HepG2 (cell line): ENCODE data around the gene RASSF4. TPM values are rescaled to one million over a fixed set of nuclear protein-coding genes. Genes with fewer than 3 reads are reported as not detected.

ENCODE experiments used
- ATAC-seq: fragments of 200-7000 bp; cut with Tn5 transposase; 3 replicates; pipeline ENCODE4 v1.9.1; 2020; ENCODE audit warnings: mild to moderate bottlenecking, moderate library complexity
- BruUV-seq: library from RNA; stranded (reverse); fragments of 400-500 nt; replicated peaks from 2 replicates; lab custom pipeline; 2021; lab: Mats Ljungman, UMichigan
- CTCF ChIA-PET: fragments of 300-600 bp; formaldehyde crosslinking; extraction: SDS; loops from one replicate; lab custom pipeline; 2021; ENCODE audit warnings: low total read pairs, inconsistent platforms, low intra/inter-chr PET ratio; lab: Yijun Ruan, JAX
- POLR2A ChIA-PET: fragments of 350-600 bp; sonication (Branson Sonifier 250); formaldehyde crosslinking; loops from one replicate; lab custom pipeline; 2020; ENCODE audit warnings: antibody characterized with exemption, inconsistent platforms; lab: Yijun Ruan, JAX
- DNase-seq: peaks from one replicate; pipeline ENCODE4 v3.0.0-alpha.2; 2015; ENCODE audit warnings: low spot score
- FAIRE-seq: peaks from 3 replicates; lab custom pipeline; 2011; peaks lifted over from hg19 to GRCh38; lab: Jason Lieb, UNC
- H2AFZ ChIP-seq: one replicate; pipeline ENCODE4 v1.6.1; 2011; ENCODE audit warnings: low read length, inconsistent platforms
- H3K27ac ChIP-seq: fragments of 300-600 bp; 3 replicates; pipeline ENCODE4 v1.8.0; 2011; ENCODE audit warnings: mixed run types, mild to moderate bottlenecking, mixed read lengths, low read length, inconsistent platforms; ENCODE audit not compliant: insufficient read depth; ENCODE audit errors: extremely low read length
- H3K27me3 ChIP-seq, 2 experiments: fragments of 200-600 bp in 1 of 2; 2 replicates in 1 of 2; 3 replicates in 1 of 2; pipeline versions ENCODE4 v1.6.0 to v1.8.0; 2011; ENCODE audit warnings: low read length in 2 of 2, mild to moderate bottlenecking in 2 of 2, moderate library complexity in 2 of 2, inconsistent platforms in 1 of 2; ENCODE audit not compliant: insufficient read depth in 2 of 2, control insufficient read depth in 1 of 2
- H3K36me3 ChIP-seq, 2 experiments: fragments of 200-600 bp in 1 of 2; replicated peaks in 1 of 2; 2 replicates in 1 of 2; 3 replicates in 1 of 2; pipeline versions ENCODE4 v1.5.1 to v1.8.0; 2011; ENCODE audit warnings: low read length in 2 of 2, inconsistent platforms in 1 of 2; ENCODE audit not compliant: insufficient read depth in 2 of 2, control insufficient read depth in 1 of 2
- H3K4me1 ChIP-seq: 2 replicates; pipeline ENCODE4 v1.5.1; 2012; ENCODE audit warnings: low read length, inconsistent platforms; ENCODE audit not compliant: insufficient read depth
- H3K4me2 ChIP-seq: 2 replicates; pipeline ENCODE4 v1.6.0; 2011; ENCODE audit warnings: low read depth, low read length, inconsistent platforms
- H3K4me3 ChIP-seq, 3 experiments: fragments of 200-600 bp in 1 of 3; sonication (generic), shearing (Covaris generic) in 1 of 3; replicated peaks in 1 of 3; 2 replicates each; pipeline ENCODE4 v1.5.1; 2011 to 2016; ENCODE audit warnings: low read length in 3 of 3, inconsistent platforms in 2 of 3, low read depth in 2 of 3, mild to moderate bottlenecking in 2 of 3, control low read depth in 1 of 3, mixed read lengths in 1 of 3; ENCODE audit not compliant: insufficient read depth in 1 of 3
- H3K79me2 ChIP-seq: one replicate; pipeline ENCODE4 v1.6.1; 2011; ENCODE audit warnings: low read length, inconsistent platforms; ENCODE audit not compliant: insufficient read depth
- H3K9ac ChIP-seq: 2 replicates; pipeline ENCODE4 v1.6.0; 2011; ENCODE audit warnings: mild to moderate bottlenecking, low read depth, low read length, inconsistent platforms; ENCODE audit not compliant: insufficient read depth
- H3K9me3 ChIP-seq: 2 replicates; pipeline ENCODE4 v1.5.1; 2012; ENCODE audit warnings: mild to moderate bottlenecking, low read length
- H4K20me1 ChIP-seq: 2 replicates; pipeline ENCODE4 v1.6.0; 2011; ENCODE audit warnings: inconsistent platforms, mild to moderate bottlenecking, low read length, moderate library complexity; ENCODE audit not compliant: insufficient read depth
- BRCA1 ChIP-seq: sonication (generic); formaldehyde crosslinking; IDR thresholded peaks from 2 replicates; pipeline ENCODE4 v1.4.0; 2020; ENCODE audit warnings: missing genetic modification reagents
- CTCF ChIP-seq: sonication (generic); formaldehyde crosslinking; IDR thresholded peaks from 2 replicates; pipeline ENCODE4 v1.5.0; 2020; ENCODE audit warnings: mild to moderate bottlenecking, missing genetic modification reagents, moderate library complexity
- ELF3 ChIP-seq: IDR thresholded peaks from 2 replicates; pipeline ENCODE4 v1.6.1; 2016; ENCODE audit warnings: missing genetic modification reagents, missing compliant biosample characterization
- FOXM1 ChIP-seq: sonication (generic); formaldehyde crosslinking; IDR thresholded peaks from 2 replicates; pipeline ENCODE4 v1.5.0; 2020; ENCODE audit warnings: missing genetic modification reagents
- FOXP1 ChIP-seq, 2 experiments: fragments of 450-650 bp in 1 of 2; IDR thresholded peaks; 2 replicates each; pipeline ENCODE4 v1.6.1; 2017 to 2018; ENCODE audit warnings: antibody characterized with exemption in 1 of 2
- GABPB1 ChIP-seq: IDR thresholded peaks from 2 replicates; pipeline ENCODE4 v1.6.1; 2016; ENCODE audit warnings: mild to moderate bottlenecking, missing genetic modification reagents, moderate library complexity, missing compliant biosample characterization
- HES4 ChIP-seq: sonication (generic); formaldehyde crosslinking; IDR thresholded peaks from 2 replicates; pipeline ENCODE4 v1.9.0; 2021; ENCODE audit warnings: mild to moderate bottlenecking, missing genetic modification reagents, borderline replicate concordance
- HMG20A ChIP-seq: IDR thresholded peaks from 2 replicates; pipeline ENCODE4 v1.6.1; 2016; ENCODE audit warnings: borderline replicate concordance
- HMGXB4 ChIP-seq, 2 experiments: sonication (generic) in 1 of 2; formaldehyde crosslinking in 1 of 2; IDR thresholded peaks; 2 replicates each; pipeline versions ENCODE4 v1.4.0 to v1.6.1; 2018 to 2020; ENCODE audit warnings: missing genetic modification reagents in 2 of 2, borderline replicate concordance in 1 of 2, low read depth in 1 of 2, mild to moderate bottlenecking in 1 of 2, missing biosample characterization in 1 of 2
- MIXL1 ChIP-seq: IDR thresholded peaks from 2 replicates; pipeline ENCODE4 v1.6.1; 2016
- RBAK ChIP-seq: sonication (generic); formaldehyde crosslinking; IDR thresholded peaks from 2 replicates; pipeline ENCODE4 v1.5.1; 2020; ENCODE audit warnings: mild to moderate bottlenecking, missing genetic modification reagents
- SNAPC5 ChIP-seq: sonication (generic); formaldehyde crosslinking; IDR thresholded peaks from 2 replicates; pipeline ENCODE4 v1.8.1; 2023; ENCODE audit warnings: mild to moderate bottlenecking, missing genetic modification reagents, borderline replicate concordance
- ZNF512B ChIP-seq: sonication (generic); formaldehyde crosslinking; IDR thresholded peaks from 2 replicates; pipeline ENCODE4 v1.5.1; 2020; ENCODE audit warnings: missing genetic modification reagents, mild to moderate bottlenecking, borderline replicate concordance
- ZNF567 ChIP-seq: sonication (generic); formaldehyde crosslinking; IDR thresholded peaks from 2 replicates; pipeline ENCODE4 v1.8.1; 2023; ENCODE audit warnings: mild to moderate bottlenecking, missing genetic modification reagents, borderline replicate concordance
- ZNF773 ChIP-seq: sonication (generic); formaldehyde crosslinking; IDR thresholded peaks from 2 replicates; pipeline ENCODE4 v1.4.0; 2020; ENCODE audit warnings: missing genetic modification reagents, borderline replicate concordance
- ZNF776 ChIP-seq: sonication (generic); formaldehyde crosslinking; IDR thresholded peaks from 2 replicates; pipeline ENCODE4 v1.4.0; 2020; ENCODE audit warnings: mild to moderate bottlenecking, missing genetic modification reagents
- ZNF792 ChIP-seq: IDR thresholded peaks from 2 replicates; pipeline ENCODE4 v1.6.1; 2016
- ZNF850 ChIP-seq: sonication (generic); formaldehyde crosslinking; conservative IDR thresholded peaks from 2 replicates; pipeline ENCODE4 v1.9.0; 2021; ENCODE audit warnings: mild to moderate bottlenecking, missing genetic modification reagents
- WGBS: methylation state at CpG from one replicate; pipeline ENCODE4 v1.1.6; 2017; ENCODE audit warnings: low lambda C conversion rate; 5-methylcytosine and 5-hydroxymethylcytosine counted together
- in situ Hi-C: cut with HindIII; loops from 2 replicates; pipeline ENCODE4 v1.10.0; 2017; ENCODE audit warnings: low pct_unique_long_range_greater_than_20kb; ENCODE audit not compliant: extremely low pct_ligation_motif_present
- intact Hi-C: fragments of 100-400 bp; cut with micrococcal nuclease; formaldehyde crosslinking; loops from one replicate; pipeline ENCODE4 v1.10.0; 2022; ENCODE audit not compliant: unreplicated experiment
- polyA plus RNA-seq, 8 experiments: library from polyadenylated mRNA; depleted of rRNA in 3 of 8; stranded (reverse) in 7 of 8; unstranded in 1 of 8; fragments of >200 nt; fragmentation: Illumina TruSeq in 4 of 8; extraction: Trizol in 4 of 8; gene quantifications; 2 replicates each; pipeline versions ENCODE4 v1.2.1 to v1.2.3, GENCODE V29; 2011 to 2016; ENCODE audit warnings: low read depth in 4 of 8, missing spikeins in 1 of 8, mixed read lengths in 1 of 8; ENCODE audit not compliant: insufficient read depth in 1 of 8
- total RNA-seq, 5 experiments: library from RNA; depleted of rRNA; stranded (reverse); fragments of >200 nt; fragmentation: Illumina TruSeq; extraction: Trizol; gene quantifications; 2 replicates each; pipeline ENCODE4 v1.2.3, GENCODE V29; 2016; ENCODE audit warnings: low read depth in 1 of 5

RASSF4 gene
- total and polyA plus RNA-seq, 2 of the 13 experiments (the other 11 are each of a cell fraction or from before 2014, with no cell fraction given) = 34.0 to 51.7 TPM

- intact Hi-C loops = loop anchor here (2.0 to 10.0 kb wide), 2 partner anchors 226 to 436 kb away; no protein-coding TSS in a partner anchor
- TF ChIP-seq SNAPC5 (CRISPR knock-in tag) (no peak), ELF3 (CRISPR knock-in tag) (peak; percentile 71), RBAK (CRISPR knock-in tag) (no peak), BRCA1 (CRISPR knock-in tag) (no peak), ZNF512B (no peak), ZNF850 (CRISPR knock-in tag) (no peak), MIXL1 (0 out of 2 replicates have a peak, but pooled peaks have one; percentile 37), ZNF567 (no peak), HES4 (CRISPR knock-in tag) (no peak), ZNF776 (CRISPR knock-in tag) (no peak), HMG20A (CRISPR knock-in tag) (no peak; the same call in 1 of the 2 replicates), ZNF792 (0 out of 2 replicates have a peak, but pooled peaks have one; percentile 24), FOXP1 (IDR thresholded peaks at IDR 0.05) (no peak), FOXP1 (CRISPR knock-in tag; IDR thresholded peaks at IDR 0.05) (no peak), CTCF (CRISPR knock-in tag) (peak; percentile 87), ZNF773 (CRISPR knock-in tag) (no peak), HMGXB4 (CRISPR knock-in tag; IDR thresholded peaks at IDR 0.05; ENCODE audit: borderline replicate concordance in 1 of 2, low read depth in 1 of 2) (peak; percentile 45 to 62; a peak in 2 of 4 replicates), FOXM1 (CRISPR knock-in tag) (no peak), GABPB1 (CRISPR knock-in tag) (no peak)
Observed at GRCh38 chr10:45008524-45009161, 49.0 kb downstream of the RASSF4 start.

More at GRCh38 chr10:45008524-45009161, 49.0 kb downstream of the RASSF4 start:
- no peak overlapping the region for H3K27ac ChIP-seq
- no TSS peak for BruUV-seq
- H4K20me1 ChIP-seq = no peaks in the 10 kb centered on the region
- CTCF ChIA-PET = no interaction called here
- no peaks in the 10 kb centered on the region for H3K27me3 ChIP-seq
- H3K9ac ChIP-seq = no peak overlapping the region
- FAIRE-seq (peak; percentile 80), ATAC-seq (peak; percentile 81), DNase-seq (peak; percentile 88)
- H3K4me2 ChIP-seq = no peak overlapping the region
- 35% methylated on average over 8 of the region's 8 CpGs for WGBS
- H2AFZ ChIP-seq = no peak overlapping the region
- no peaks in the 10 kb centered on the region for H3K79me2 ChIP-seq
- POLR2A ChIA-PET = interaction anchor here (0.8 to 6.3 kb wide), 2 partner anchors 12 to 30 kb away, joined by 3 to 119 read pairs; partner anchors contain the start of gene DEPP1
- no peaks in the 10 kb centered on the region for H3K36me3 ChIP-seq
- H3K4me3 ChIP-seq = no peak overlapping the region
- no peaks in the 10 kb centered on the region for H3K9me3 ChIP-seq
- peaks cover 44% of the 10 kb centered on the region for H3K4me1 ChIP-seq
- in situ Hi-C loops = loop anchor here (25.0 kb wide), 2 partner anchors 229 to 429 kb away; no protein-coding TSS in a partner anchor
